BJ (cell line): Measurements from ENCODE around the gene TMEM235. TPM values are rescaled to one million over a fixed set of nuclear protein-coding genes. Genes with fewer than 3 reads are reported as not detected.

Experiments
- CTCF ChIA-PET: fragments of 350-600 bp; formaldehyde crosslinking; extraction: SDS; loops from one replicate; lab custom pipeline; 2021; ENCODE audit warnings: antibody characterized with exemption, inconsistent platforms; lab: Yijun Ruan, JAX
- POLR2A ChIA-PET: fragments of 300-600 bp; sonication (Branson Sonifier 250); formaldehyde crosslinking; extraction: SDS; loops from one replicate; lab custom pipeline; 2021; ENCODE audit warnings: antibody characterized with exemption; lab: Charles Lee
- DNase-seq: peaks from one replicate; pipeline ENCODE4 v3.0.0-alpha.2; 2011; ENCODE audit warnings: low read depth
- H3K27me3 ChIP-seq: 2 replicates; pipeline ENCODE4 v1.6.0; 2011; ENCODE audit warnings: low read length; ENCODE audit not compliant: control insufficient read depth, insufficient read depth
- H3K36me3 ChIP-seq: 2 replicates; pipeline ENCODE4 v1.5.1; 2011; ENCODE audit warnings: low read length; ENCODE audit not compliant: control insufficient read depth, insufficient read depth
- H3K4me3 ChIP-seq: 2 replicates; pipeline ENCODE4 v1.5.1; 2011; ENCODE audit warnings: low read depth, mild to moderate bottlenecking, control low read depth, low read length
- polyA plus RNA-seq: library from polyadenylated mRNA; depleted of rRNA; stranded (reverse); fragments of >200 nt; gene quantifications from 2 replicates; pipeline ENCODE4 v1.2.3, GENCODE V29; 2011
- TF ChIP-seq, protein P1 (sequence below): IDR thresholded peaks from 2 replicates; pipeline ENCODE4 v1.5.1; 2011; ENCODE audit warnings: low read depth, mild to moderate bottlenecking, control low read depth, inconsistent platforms, low read length, moderate library complexity; ENCODE audit not compliant: insufficient read depth

The TMEM235 gene
- polyA plus RNA-seq, 1 experiment: not detected

DNA sequence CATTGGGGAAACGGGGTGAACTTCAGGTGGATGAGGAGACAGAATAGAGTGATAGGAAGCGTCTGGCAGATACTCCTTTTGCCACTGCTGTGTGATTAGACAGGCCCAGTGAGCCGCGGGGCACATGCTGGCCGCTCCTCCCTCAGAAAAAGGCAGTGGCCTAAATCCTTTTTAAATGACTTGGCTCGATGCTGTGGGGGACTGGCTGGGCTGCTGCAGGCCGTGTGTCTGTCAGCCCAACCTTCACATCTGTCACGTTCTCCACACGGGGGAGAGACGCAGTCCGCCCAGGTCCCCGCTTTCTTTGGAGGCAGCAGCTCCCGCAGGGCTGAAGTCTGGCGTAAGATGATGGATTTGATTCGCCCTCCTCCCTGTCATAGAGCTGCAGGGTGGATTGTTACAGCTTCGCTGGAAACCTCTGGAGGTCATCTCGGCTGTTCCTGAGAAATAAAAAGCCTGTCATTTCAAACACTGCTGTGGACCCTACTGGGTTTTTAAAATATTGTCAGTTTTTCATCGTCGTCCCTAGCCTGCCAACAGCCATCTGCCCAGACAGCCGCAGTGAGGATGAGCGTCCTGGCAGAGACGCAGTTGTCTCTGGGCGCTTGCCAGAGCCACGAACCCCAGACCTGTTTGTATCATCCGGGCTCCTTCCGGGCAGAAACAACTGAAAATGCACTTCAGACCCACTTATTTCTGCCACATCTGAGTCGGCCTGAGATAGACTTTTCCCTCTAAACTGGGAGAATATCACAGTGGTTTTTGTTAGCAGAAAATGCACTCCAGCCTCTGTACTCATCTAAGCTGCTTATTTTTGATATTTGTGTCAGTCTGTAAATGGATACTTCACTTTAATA lies 7.0 kb upstream of the TMEM235 start:
- TF ChIP-seq, protein P1, sequence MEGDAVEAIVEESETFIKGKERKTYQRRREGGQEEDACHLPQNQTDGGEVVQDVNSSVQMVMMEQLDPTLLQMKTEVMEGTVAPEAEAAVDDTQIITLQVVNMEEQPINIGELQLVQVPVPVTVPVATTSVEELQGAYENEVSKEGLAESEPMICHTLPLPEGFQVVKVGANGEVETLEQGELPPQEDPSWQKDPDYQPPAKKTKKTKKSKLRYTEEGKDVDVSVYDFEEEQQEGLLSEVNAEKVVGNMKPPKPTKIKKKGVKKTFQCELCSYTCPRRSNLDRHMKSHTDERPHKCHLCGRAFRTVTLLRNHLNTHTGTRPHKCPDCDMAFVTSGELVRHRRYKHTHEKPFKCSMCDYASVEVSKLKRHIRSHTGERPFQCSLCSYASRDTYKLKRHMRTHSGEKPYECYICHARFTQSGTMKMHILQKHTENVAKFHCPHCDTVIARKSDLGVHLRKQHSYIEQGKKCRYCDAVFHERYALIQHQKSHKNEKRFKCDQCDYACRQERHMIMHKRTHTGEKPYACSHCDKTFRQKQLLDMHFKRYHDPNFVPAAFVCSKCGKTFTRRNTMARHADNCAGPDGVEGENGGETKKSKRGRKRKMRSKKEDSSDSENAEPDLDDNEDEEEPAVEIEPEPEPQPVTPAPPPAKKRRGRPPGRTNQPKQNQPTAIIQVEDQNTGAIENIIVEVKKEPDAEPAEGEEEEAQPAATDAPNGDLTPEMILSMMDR: no peak
- ChIA-PET CTCF (interaction anchor here (1.3 kb wide), 1 partner anchor 681 kb away, joined by 3 read pairs; no protein-coding TSS in a partner anchor), POLR2A (no interaction called here)
- H3K27me3 ChIP-seq: no peaks in the 10 kb centered on the region; the same call in 1 of the 2 replicates
- 0 out of 2 replicates have a peak, but pooled peaks cover 1% of the 10 kb centered on the region for H3K36me3 ChIP-seq
- no peak for DNase-seq
- H3K4me3 ChIP-seq: no peak overlapping the region

DNA sequence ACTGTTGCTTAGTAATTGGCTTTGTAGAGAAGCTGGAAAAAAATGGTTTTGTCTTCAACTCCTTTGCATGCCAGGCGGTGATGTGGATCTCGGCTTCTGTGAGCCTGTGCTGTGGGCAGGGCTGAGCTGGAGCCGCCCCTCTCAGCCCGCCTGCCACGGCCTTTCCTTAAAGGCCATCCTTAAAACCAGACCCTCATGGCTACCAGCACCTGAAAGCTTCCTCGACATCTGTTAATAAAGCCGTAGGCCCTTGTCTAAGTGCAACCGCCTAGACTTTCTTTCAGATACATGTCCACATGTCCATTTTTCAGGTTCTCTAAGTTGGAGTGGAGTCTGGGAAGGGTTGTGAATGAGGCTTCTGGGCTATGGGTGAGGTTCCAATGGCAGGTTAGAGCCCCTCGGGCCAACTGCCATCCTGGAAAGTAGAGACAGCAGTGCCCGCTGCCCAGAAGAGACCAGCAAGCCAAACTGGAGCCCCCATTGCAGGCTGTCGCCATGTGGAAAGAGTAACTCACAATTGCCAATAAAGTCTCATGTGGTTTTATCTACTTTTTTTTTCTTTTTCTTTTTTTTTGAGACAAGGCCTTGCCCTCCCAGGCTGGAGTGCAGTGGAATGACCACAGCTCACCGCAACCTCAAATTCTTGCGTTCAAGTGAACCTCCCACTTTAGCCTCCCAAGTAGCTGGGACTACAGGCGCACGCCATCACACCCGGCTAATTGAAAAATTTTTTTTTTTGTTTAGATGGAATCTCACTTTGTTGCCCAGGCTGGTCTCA lies 6.2 kb upstream of the TMEM235 start:
- DNase-seq: no peak
- POLR2A ChIA-PET: no interaction called here
- H3K4me3 ChIP-seq: no peak overlapping the region
- CTCF ChIA-PET: interaction anchor here (1.3 to 2.3 kb wide), 2 partner anchors 25 to 682 kb away, joined by 3 to 6 read pairs; no protein-coding TSS in a partner anchor
- TF ChIP-seq, protein P1: no peak
- peaks cover under 1% of the 10 kb centered on the region for H3K27me3 ChIP-seq
- 0 out of 2 replicates have a peak, but pooled peaks cover 1% of the 10 kb centered on the region for H3K36me3 ChIP-seq

DNA sequence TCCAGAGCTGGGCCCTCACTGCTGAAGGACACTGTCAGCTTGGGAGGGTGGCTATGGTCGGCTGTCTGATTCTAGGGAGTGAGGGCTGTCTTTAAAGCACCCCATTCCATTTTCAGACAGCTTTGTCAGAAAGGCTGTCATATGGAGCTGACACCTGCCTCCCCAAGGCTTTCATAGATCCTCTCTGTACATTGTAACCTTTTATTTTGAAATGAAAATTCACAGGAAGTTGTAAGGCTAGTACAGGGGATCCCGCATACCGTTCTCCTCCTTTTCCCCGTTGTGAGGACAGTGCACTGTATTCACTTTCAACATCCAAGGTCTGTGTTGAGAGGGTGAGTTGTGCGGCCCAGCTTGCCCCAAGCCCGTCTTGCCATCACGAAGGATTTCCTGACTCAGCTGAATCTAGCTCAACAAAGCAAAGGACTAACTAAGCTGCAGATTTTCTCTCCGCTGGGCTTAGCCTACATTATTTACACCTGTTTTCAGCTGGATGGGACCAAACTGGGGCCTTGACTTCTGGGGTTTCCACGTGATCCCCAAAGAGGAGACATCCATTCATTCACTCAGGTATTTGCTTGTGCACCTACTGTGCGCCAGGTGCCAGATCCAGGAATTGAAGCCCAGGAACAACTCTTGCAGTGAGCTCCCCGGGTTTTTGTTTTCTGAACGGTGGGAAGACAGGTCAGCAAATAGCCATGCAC lies 5.2 kb upstream of the TMEM235 start:
- DNase-seq: no peak
- POLR2A ChIA-PET: no interaction called here
- CTCF ChIA-PET: interaction anchor here (1.2 to 2.3 kb wide), 2 partner anchors 24 to 25 kb away, joined by 3 to 6 read pairs; no protein-coding TSS in a partner anchor

DNA sequence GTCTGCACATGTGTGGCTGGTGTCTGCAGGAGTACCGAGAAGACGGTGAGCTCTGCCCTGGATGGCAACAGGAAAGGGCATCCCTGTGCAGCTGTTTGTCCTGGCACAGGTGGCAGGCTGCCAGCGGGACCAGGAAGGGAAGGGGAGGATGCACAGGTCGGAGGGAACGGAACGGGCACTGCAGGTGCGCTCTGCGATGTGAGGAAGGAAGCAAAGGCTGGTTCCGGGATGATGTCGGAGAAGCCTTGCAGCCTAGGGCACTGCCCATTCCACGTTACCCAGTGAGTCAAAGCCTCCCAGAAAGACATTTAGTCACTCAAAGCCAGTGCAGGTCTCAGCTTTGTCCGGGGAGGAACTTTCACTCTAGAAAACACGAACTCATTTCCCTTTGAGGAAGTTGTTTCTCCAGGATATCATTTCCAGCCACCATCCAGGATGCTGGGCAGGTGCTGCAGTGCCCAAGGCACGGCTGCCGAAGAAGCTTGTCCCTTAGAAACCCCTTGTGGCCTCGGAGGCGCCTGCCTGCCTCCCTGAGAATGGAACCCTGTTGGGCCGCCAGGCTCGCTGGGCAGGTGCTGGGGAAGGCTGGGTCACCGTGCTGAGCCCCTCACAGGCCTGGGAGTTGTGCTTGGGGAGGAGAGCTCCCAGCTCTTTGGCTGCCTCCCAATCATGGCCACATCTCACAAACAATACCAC lies 4.5 kb upstream of the TMEM235 start:
- CTCF ChIA-PET: interaction anchor here (1.2 to 2.3 kb wide), 2 partner anchors 23 to 24 kb away, joined by 3 to 6 read pairs; no protein-coding TSS in a partner anchor
- DNase-seq: no peak
- POLR2A ChIA-PET: no interaction called here
- H3K36me3 ChIP-seq: no peaks in the 10 kb centered on the region
- H3K27me3 ChIP-seq: peaks cover 11% of the 10 kb centered on the region
- no peak overlapping the region for H3K4me3 ChIP-seq
- TF ChIP-seq, protein P1: no peak

More for the DNA sequence above, 5.2 kb upstream of the TMEM235 start:
- H3K27me3 ChIP-seq: peaks cover 8% of the 10 kb centered on the region
- no peak overlapping the region for H3K4me3 ChIP-seq
- TF ChIP-seq, protein P1: no peak
- H3K36me3 ChIP-seq: 0 out of 2 replicates have a peak, but pooled peaks cover 1% of the 10 kb centered on the region
